H9 (cell line): ENCODE results near the gene CD28. TPM values are rescaled to one million over a fixed set of nuclear protein-coding genes. Genes with fewer than 3 reads are reported as not detected.

Experiments
- DNase-seq: peaks from one replicate; pipeline ENCODE4 v3.0.0-alpha.2; 2017
- H2AFZ ChIP-seq: one replicate; pipeline ENCODE4 v1.6.1; 2013; ENCODE audit warnings: mild to moderate bottlenecking, low read length, control low read depth, moderate library complexity
- H2AK5ac ChIP-seq: 2 replicates; pipeline ENCODE4 v1.6.1; 2013; ENCODE audit warnings: low read length, control low read depth, mixed read lengths; ENCODE audit not compliant: insufficient read length
- H2BK120ac ChIP-seq: one replicate; pipeline ENCODE4 v1.6.1; 2013; ENCODE audit warnings: low read depth, mild to moderate bottlenecking, low read length, control low read depth, inconsistent platforms; ENCODE audit not compliant: poor library complexity, severe bottlenecking
- H2BK12ac ChIP-seq: 2 replicates; pipeline ENCODE4 v1.6.1; 2013; ENCODE audit warnings: low read length, control low read depth, mixed read lengths, low read depth; ENCODE audit not compliant: insufficient read length
- H2BK15ac ChIP-seq: 2 replicates; pipeline ENCODE4 v1.6.1; 2013; ENCODE audit warnings: low read depth, low read length, control low read depth
- H2BK20ac ChIP-seq: one replicate; pipeline ENCODE4 v1.6.1; 2013; ENCODE audit warnings: low read depth, mild to moderate bottlenecking, low read length, control low read depth, inconsistent platforms; ENCODE audit not compliant: poor library complexity, severe bottlenecking
- H2BK5ac ChIP-seq: 2 replicates; pipeline ENCODE4 v1.6.1; 2013; ENCODE audit warnings: low read length, control low read depth, mixed read lengths; ENCODE audit not compliant: insufficient read length
- H3K14ac ChIP-seq: 2 replicates; pipeline ENCODE4 v1.6.1; 2013; ENCODE audit warnings: low read length, control low read depth; ENCODE audit not compliant: insufficient read depth
- H3K18ac ChIP-seq: 2 replicates; pipeline ENCODE4 v1.6.1; 2013; ENCODE audit warnings: low read depth, mild to moderate bottlenecking, mixed read lengths, low read length, control low read depth; ENCODE audit not compliant: insufficient read length
- H3K23ac ChIP-seq: 2 replicates; pipeline ENCODE4 v1.6.1; 2013; ENCODE audit warnings: low read length, control low read depth, mixed read lengths, low read depth; ENCODE audit not compliant: insufficient read length
- H3K23me2 ChIP-seq: 2 replicates; pipeline ENCODE4 v1.6.1; 2013; ENCODE audit warnings: low read depth, mild to moderate bottlenecking, mixed read lengths, low read length, control low read depth; ENCODE audit not compliant: insufficient read length, poor library complexity, severe bottlenecking
- H3K27ac ChIP-seq: 2 replicates; pipeline ENCODE4 v1.5.1; 2013; ENCODE audit warnings: low read length, control low read depth, mixed read lengths, low read depth; ENCODE audit not compliant: insufficient read length
- H3K27me3 ChIP-seq: 2 replicates; pipeline ENCODE4 v1.6.1; 2013; ENCODE audit warnings: low read length, control low read depth, inconsistent platforms; ENCODE audit not compliant: insufficient read depth
- H3K4ac ChIP-seq: 2 replicates; pipeline ENCODE4 v1.6.1; 2013; ENCODE audit warnings: low read depth, mild to moderate bottlenecking, control low read depth, inconsistent platforms, low read length, moderate library complexity
- H3K4me1 ChIP-seq: 2 replicates; pipeline ENCODE4 v1.6.1; 2013; ENCODE audit warnings: low read length, control low read depth, inconsistent platforms; ENCODE audit not compliant: insufficient read depth
- H3K4me2 ChIP-seq: 2 replicates; pipeline ENCODE4 v1.6.1; 2013; ENCODE audit warnings: low read length, control low read depth, mixed read lengths; ENCODE audit not compliant: insufficient read length, insufficient read depth
- H3K56ac ChIP-seq: 2 replicates; pipeline ENCODE4 v1.6.1; 2013; ENCODE audit warnings: low read depth, mild to moderate bottlenecking, mixed read lengths, low read length, control low read depth; ENCODE audit not compliant: insufficient read length
- H3K79me1 ChIP-seq: 2 replicates; pipeline ENCODE4 v1.6.1; 2013; ENCODE audit warnings: low read depth, mild to moderate bottlenecking, moderate library complexity, low read length, control low read depth, inconsistent platforms; ENCODE audit not compliant: insufficient read depth, poor library complexity, severe bottlenecking
- H3K79me2 ChIP-seq: 2 replicates; pipeline ENCODE4 v1.6.1; 2013; ENCODE audit warnings: low read length, control low read depth, inconsistent platforms; ENCODE audit not compliant: insufficient read depth
- H3K9ac ChIP-seq: 2 replicates; pipeline ENCODE4 v1.6.1; 2013; ENCODE audit warnings: low read length, control low read depth, mixed read lengths; ENCODE audit not compliant: insufficient read length; ENCODE audit errors: extremely low read depth
- H3K9me3 ChIP-seq: one replicate; pipeline ENCODE4 v1.6.1; 2013; ENCODE audit warnings: low read depth, low read length, inconsistent platforms; ENCODE audit not compliant: control insufficient read depth
- H3T11ph ChIP-seq: one replicate; pipeline ENCODE4 v1.6.1; 2013; ENCODE audit warnings: mild to moderate bottlenecking, low read length, control low read depth, inconsistent platforms
- H4K20me1 ChIP-seq: one replicate; pipeline ENCODE4 v1.6.1; 2013; ENCODE audit not compliant: control insufficient read depth, insufficient read length, insufficient read depth
- H4K5ac ChIP-seq: 2 replicates; pipeline ENCODE4 v1.6.1; 2013; ENCODE audit warnings: low read depth, mild to moderate bottlenecking, mixed read lengths, low read length, control low read depth; ENCODE audit not compliant: insufficient read length
- H4K8ac ChIP-seq: replicated peaks from 2 replicates; pipeline ENCODE4 v1.6.1; 2013; ENCODE audit warnings: low read length, control low read depth, mixed read lengths, low read depth; ENCODE audit not compliant: insufficient read length
- H4K91ac ChIP-seq: 2 replicates; pipeline ENCODE4 v1.6.1; 2013; ENCODE audit warnings: low read depth, mild to moderate bottlenecking, moderate library complexity, mixed read lengths, low read length, control low read depth; ENCODE audit not compliant: insufficient read length
- H3K27ac Mint-ChIP-seq, 3 experiments: 2 replicates in 2 of 3; 3 replicates in 1 of 3; pipeline ENCODE4 v1.8.0; 2020 to 2021; ENCODE audit warnings: mixed read lengths in 3 of 3, mild to moderate bottlenecking in 1 of 3, moderate library complexity in 1 of 3
- H3K27me3 Mint-ChIP-seq: 2 replicates; pipeline ENCODE4 v1.8.0; 2021; ENCODE audit warnings: low read depth, mild to moderate bottlenecking, moderate library complexity, mixed read lengths
- H3K36me3 Mint-ChIP-seq, 3 experiments: 2 replicates in 2 of 3; 3 replicates in 1 of 3; pipeline ENCODE4 v1.8.0; 2020 to 2021; ENCODE audit warnings: low read depth in 3 of 3, mixed read lengths in 3 of 3; ENCODE audit not compliant: insufficient read depth in 1 of 3
- H3K4me1 Mint-ChIP-seq, 2 experiments: 2 replicates each; pipeline ENCODE4 v1.8.0; 2020; ENCODE audit warnings: mixed read lengths in 2 of 2
- H3K4me3 Mint-ChIP-seq, 2 experiments: 2 replicates in 1 of 2; 3 replicates in 1 of 2; pipeline ENCODE4 v1.8.0; 2020 to 2021; ENCODE audit warnings: mild to moderate bottlenecking in 2 of 2, mixed read lengths in 2 of 2, moderate library complexity in 1 of 2
- H3K9me3 Mint-ChIP-seq, 2 experiments: 2 replicates in 1 of 2; 3 replicates in 1 of 2; pipeline ENCODE4 v1.8.0; 2020; ENCODE audit warnings: mild to moderate bottlenecking in 2 of 2, mixed read lengths in 2 of 2, moderate library complexity in 1 of 2
- CTCF ChIP-seq: fragments of 200-600 bp; sonication (generic); conservative IDR thresholded peaks from 3 replicates; pipeline ENCODE4 v1.8.0; 2021; ENCODE audit warnings: antibody characterized with exemption, mild to moderate bottlenecking
- WGBS: extraction: QIAGEN DNeasy Blood & Tissue Kit; methylation state at CpG from one replicate; pipeline ENCODE4 v1.1.7; 2013; ENCODE audit warnings: missing lambda C conversion rate, low lambda C conversion rate, mixed read lengths; ENCODE audit not compliant: insufficient read length; ENCODE audit errors: extremely low coverage; 5-methylcytosine and 5-hydroxymethylcytosine counted together
- total RNA-seq: library from RNA; stranded (reverse); gene quantifications from 2 replicates; pipeline ENCODE4 v1.2.1, GENCODE V29; 2021

CD28 gene
- total RNA-seq, 1 experiment from 2014 or later, result not detected

- Mint-ChIP-seq H3K36me3 (no peaks in the 10 kb centered on the region), H3K9me3 (no peaks in the 10 kb centered on the region), H3K27ac (no peak overlapping the region), H3K4me3 (no peak overlapping the region), H3K4me1 (peaks cover 4 to 9% of the 10 kb centered on the region in 2 experiments; a peak in 3 of 4 replicates), H3K27me3 (no peaks in the 10 kb centered on the region; the same call in 1 of the 2 replicates)
- DNase-seq, result no peak
- Histone ChIP-seq H3K4me2 (no peak overlapping the region), H2BK20ac (no peak overlapping the region), H3K4ac (no peak overlapping the region), H3K23ac (no peak overlapping the region), H3K27ac (no peak overlapping the region), H3K79me2 (no peaks in the 10 kb centered on the region), H3K14ac (no peak overlapping the region), H3K23me2 (no peaks in the 10 kb centered on the region), H2BK15ac (no peak overlapping the region), H4K8ac (no peak overlapping the region), H4K5ac (no peak overlapping the region), H3K9ac (no peak overlapping the region), H4K20me1 (no peaks in the 10 kb centered on the region), H3T11ph (no peak overlapping the region), H3K18ac (no peak overlapping the region), H3K9me3 (no peaks in the 10 kb centered on the region), H2BK5ac (no peak overlapping the region), H3K4me1 (no peaks in the 10 kb centered on the region), H3K27me3 (no peaks in the 10 kb centered on the region), H3K56ac (no peak overlapping the region), H4K91ac (no peak overlapping the region), H2BK120ac (no peak overlapping the region), H2BK12ac (no peak overlapping the region), H2AK5ac (no peak overlapping the region), H3K79me1 (no peaks in the 10 kb centered on the region), H2AFZ (no peak overlapping the region)
- no CpG with 5 or more reads among the region's 3 CpGs for WGBS
- TF ChIP-seq CTCF, result no peak
Observed at GRCh38 chr2:203709416-203710040, 3.1 kb downstream of the CD28 start.
